Panc1 (cell line): ENCODE measurements around the gene PRXL2A. TPM values are rescaled to one million over a fixed set of nuclear protein-coding genes. Genes with fewer than 3 reads are reported as not detected.
"Not testable (repeated sequence)": the region's sequence is repeated elsewhere in the genome, so short reads cannot be mapped to it uniquely, and the experiment has no call there.

Experiments used
- ATAC-seq: fragments of 200-7000 bp; cut with Tn5 transposase; 2 replicates; pipeline ENCODE4 v1.9.1; 2020; ENCODE audit warnings: mild to moderate bottlenecking, moderate library complexity
- Bru-seq: library from RNA; stranded (reverse); fragments of 400-500 nt; gene quantifications from one replicate; lab custom pipeline; 2021; lab: Mats Ljungman, UMichigan
- BruChase-seq, 2 experiments: library from RNA; stranded (reverse); fragments of 400-500 nt; gene quantifications; one replicate each; lab custom pipeline; 2021; lab: Mats Ljungman, UMichigan
- BruUV-seq: library from RNA; stranded (reverse); fragments of 400-500 nt; replicated peaks from 2 replicates; lab custom pipeline; 2021; lab: Mats Ljungman, UMichigan
- CTCF ChIA-PET: fragments of 300-600 bp; sonication (Branson Sonifier 250); formaldehyde crosslinking; loops from one replicate; lab custom pipeline; 2022; ENCODE audit warnings: antibody characterized with exemption; lab: Charles Lee
- POLR2A ChIA-PET: fragments of 300-600 bp; sonication (Branson Sonifier 250); formaldehyde crosslinking; loops from one replicate; lab custom pipeline; 2022; ENCODE audit warnings: antibody characterized with exemption; lab: Charles Lee
- DNase-seq: peaks from one replicate; pipeline ENCODE4 v3.0.0-alpha.2; 2010; ENCODE audit warnings: low read depth, low spot score
- H3K27ac ChIP-seq: 2 replicates; pipeline ENCODE4 v1.5.1; 2011; ENCODE audit warnings: mild to moderate bottlenecking, low read length, inconsistent platforms
- H3K27me3 ChIP-seq: fragments of 200-500 bp; sonication (Bioruptor generic); 2 replicates; pipeline ENCODE4 v1.6.0; 2014; ENCODE audit warnings: low read length, inconsistent platforms; ENCODE audit not compliant: control insufficient read depth, insufficient read depth
- H3K36me3 ChIP-seq: fragments of 200-500 bp; sonication (Bioruptor generic); 2 replicates; pipeline ENCODE4 v1.5.1; 2014; ENCODE audit warnings: inconsistent platforms, mild to moderate bottlenecking, low read length, moderate library complexity; ENCODE audit not compliant: control insufficient read depth, insufficient read depth
- H3K4me1 ChIP-seq: 2 replicates; pipeline ENCODE4 v1.5.1; 2011; ENCODE audit warnings: inconsistent platforms, mild to moderate bottlenecking, low read length, moderate library complexity; ENCODE audit not compliant: control insufficient read depth, insufficient read depth
- H3K4me3 ChIP-seq, 2 experiments: 2 replicates each; pipeline ENCODE4 v1.5.1; 2011 to 2012; ENCODE audit warnings: low read depth in 2 of 2, low read length in 2 of 2, mild to moderate bottlenecking in 2 of 2, inconsistent platforms in 1 of 2, moderate library complexity in 1 of 2
- H3K9me3 ChIP-seq: fragments of 200-500 bp; sonication (Bioruptor generic); 2 replicates; pipeline ENCODE4 v1.5.1; 2014; ENCODE audit warnings: low read depth, mild to moderate bottlenecking, inconsistent platforms, low read length, moderate library complexity; ENCODE audit not compliant: control insufficient read depth, insufficient read depth
- POLR2AphosphoS5 ChIP-seq: IDR thresholded peaks from 2 replicates; pipeline ENCODE4 v1.6.1; 2012; ENCODE audit warnings: mild to moderate bottlenecking, low read depth, low read length, moderate library complexity
- SIN3A ChIP-seq: IDR thresholded peaks from 2 replicates; pipeline ENCODE4 v1.6.1; 2012; ENCODE audit warnings: low read depth, mild to moderate bottlenecking, low read length, moderate library complexity, borderline replicate concordance; ENCODE audit not compliant: insufficient read depth
- TCF7L2 ChIP-seq: IDR thresholded peaks from 2 replicates; pipeline ENCODE4 v1.6.1; 2011; ENCODE audit warnings: mild to moderate bottlenecking, low read depth, low read length, inconsistent platforms
- in situ Hi-C: cut with HindIII; loops from 2 replicates; pipeline ENCODE4 v1.10.0; 2016; ENCODE audit warnings: low sequenced_read_pairs, low pct_unique_long_range_greater_than_20kb
- intact Hi-C: fragments of 100-400 bp; cut with micrococcal nuclease; formaldehyde crosslinking; loops from one replicate; pipeline ENCODE4 v1.10.0; 2022; ENCODE audit not compliant: unreplicated experiment
- long read RNA-seq: library from polyadenylated mRNA; unstranded; transcript quantifications from one replicate; pipeline ENCODE4 v2.0.0, GENCODE V29; 2021; ENCODE audit not compliant: unreplicated experiment
- polyA plus RNA-seq: library from polyadenylated mRNA; unstranded; fragments of >200 nt; gene quantifications from one replicate; pipeline ENCODE4 v1.2.1, GENCODE V29; 2012; ENCODE audit warnings: missing spikeins; ENCODE audit not compliant: insufficient read length
- total RNA-seq: library from RNA; stranded (reverse); gene quantifications from one replicate; pipeline ENCODE4 v1.2.1, GENCODE V29; 2021; ENCODE audit not compliant: unreplicated experiment
- TF ChIP-seq, protein P1 (sequence below), 2 experiments: IDR thresholded peaks; 2 replicates each; pipeline ENCODE4 v1.6.1; 2011 to 2012; ENCODE audit warnings: low read depth in 2 of 2, control low read depth in 1 of 2, low read length in 1 of 2, mild to moderate bottlenecking in 1 of 2, moderate library complexity in 1 of 2; ENCODE audit not compliant: insufficient read depth in 1 of 2
- TF ChIP-seq, protein P2 (sequence below): fragments of 450-650 bp; IDR thresholded peaks from 2 replicates; pipeline ENCODE4 v1.5.1; 2017; ENCODE audit warnings: mild to moderate bottlenecking

Gene PRXL2A
- 89.0 TPM for total RNA-seq
- polyA plus RNA-seq = 57.3 TPM
- Bru-seq, nascent RNA = percentile 79 among the genes with signal in this experiment
- BruChase-seq, experiment 1, labeled RNA remaining after a 2-hour chase = percentile 88 among the genes with signal in this experiment
- BruChase-seq, experiment 2, labeled RNA remaining after a 6-hour chase = percentile 90 among the genes with signal in this experiment
- long read RNA-seq, full-length matches to known transcripts = 114 of 141 reads
- long read RNA-seq, partial matches to known transcripts = 24 of 141 reads
- long read RNA-seq, other reads (novel, unspliced or antisense) = 3 of 141 reads

DNA sequence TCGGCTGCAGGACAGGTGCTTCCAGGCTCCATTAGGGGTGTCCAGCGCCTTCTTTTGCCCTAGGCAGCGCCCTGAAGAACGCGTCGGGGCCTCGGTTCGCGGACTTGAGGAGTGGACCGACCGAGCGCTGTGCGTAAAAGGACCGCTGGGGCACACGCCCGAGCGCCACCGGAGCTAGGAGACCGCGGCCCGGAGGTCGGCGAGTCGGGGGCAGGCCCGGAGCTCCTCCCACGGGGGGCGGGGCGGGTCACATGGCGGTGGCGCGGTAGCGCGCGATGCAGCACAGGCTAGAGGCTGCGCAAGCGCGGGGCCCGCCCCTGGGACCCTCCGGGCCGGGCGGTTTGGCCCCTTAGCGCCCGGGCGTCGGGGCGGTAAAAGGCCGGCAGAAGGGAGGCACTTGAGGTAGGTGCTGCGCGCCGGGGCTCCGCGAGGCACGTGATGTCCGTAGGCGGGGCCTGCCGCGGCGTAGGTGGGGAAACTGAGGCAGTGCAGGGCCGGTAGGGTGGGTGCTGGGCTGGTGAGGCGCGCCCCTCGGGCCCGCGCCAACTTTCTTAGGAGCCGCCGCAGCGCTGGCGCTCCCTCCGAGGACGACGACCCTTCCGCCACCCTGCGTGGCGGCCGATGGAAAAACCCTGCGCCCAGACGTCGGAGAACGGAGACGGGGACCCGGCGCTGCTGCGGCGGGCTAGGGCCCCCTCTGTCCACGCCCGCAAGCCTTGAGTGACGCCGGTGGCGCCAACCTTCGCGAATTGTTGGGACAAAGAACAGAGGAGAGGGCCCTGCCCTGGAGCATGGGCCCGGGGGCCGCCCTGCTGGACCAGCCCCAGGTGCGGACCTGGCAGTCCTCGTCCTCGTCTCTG is at the start of gene PRXL2A:
Gene PRXL2A, plus strand, starts transcription at position 310 of the 860 bp plus-strand sequence. CDS start 11,917 bp downstream, outside the sequence.
- Histone ChIP-seq H3K4me1 (peaks cover 10% of the 10 kb centered on the region; the same call in 1 of the 2 replicates), H3K36me3 (no peaks in the 10 kb centered on the region), H3K9me3 (no peaks in the 10 kb centered on the region), H3K27ac (peak within 1 kb of the TSS; percentile 45), H3K27me3 (no peaks in the 10 kb centered on the region), H3K4me3 (peak within 1 kb of the TSS; percentile 68 to 80)
- DNase-seq (no peak), ATAC-seq (peak; percentile 98)
- in situ Hi-C loops = no loop called here
- intact Hi-C loops = no loop called here
- POLR2A ChIA-PET = interaction anchor here (0.6 to 0.7 kb wide), 2 partner anchors 14 to 1049 kb away, joined by 3 to 4 read pairs; no protein-coding TSS in a partner anchor
- CTCF ChIA-PET = interaction anchor here (0.6 kb wide), 1 partner anchor 30 kb away, joined by 3 read pairs; no protein-coding TSS in a partner anchor
- BruUV-seq = no TSS peak
- TF ChIP-seq POLR2AphosphoS5 (no peak), SIN3A (0 out of 2 replicates have a peak, but pooled peaks have one; percentile 72), TCF7L2 (no peak)
- TF ChIP-seq, protein P1, sequence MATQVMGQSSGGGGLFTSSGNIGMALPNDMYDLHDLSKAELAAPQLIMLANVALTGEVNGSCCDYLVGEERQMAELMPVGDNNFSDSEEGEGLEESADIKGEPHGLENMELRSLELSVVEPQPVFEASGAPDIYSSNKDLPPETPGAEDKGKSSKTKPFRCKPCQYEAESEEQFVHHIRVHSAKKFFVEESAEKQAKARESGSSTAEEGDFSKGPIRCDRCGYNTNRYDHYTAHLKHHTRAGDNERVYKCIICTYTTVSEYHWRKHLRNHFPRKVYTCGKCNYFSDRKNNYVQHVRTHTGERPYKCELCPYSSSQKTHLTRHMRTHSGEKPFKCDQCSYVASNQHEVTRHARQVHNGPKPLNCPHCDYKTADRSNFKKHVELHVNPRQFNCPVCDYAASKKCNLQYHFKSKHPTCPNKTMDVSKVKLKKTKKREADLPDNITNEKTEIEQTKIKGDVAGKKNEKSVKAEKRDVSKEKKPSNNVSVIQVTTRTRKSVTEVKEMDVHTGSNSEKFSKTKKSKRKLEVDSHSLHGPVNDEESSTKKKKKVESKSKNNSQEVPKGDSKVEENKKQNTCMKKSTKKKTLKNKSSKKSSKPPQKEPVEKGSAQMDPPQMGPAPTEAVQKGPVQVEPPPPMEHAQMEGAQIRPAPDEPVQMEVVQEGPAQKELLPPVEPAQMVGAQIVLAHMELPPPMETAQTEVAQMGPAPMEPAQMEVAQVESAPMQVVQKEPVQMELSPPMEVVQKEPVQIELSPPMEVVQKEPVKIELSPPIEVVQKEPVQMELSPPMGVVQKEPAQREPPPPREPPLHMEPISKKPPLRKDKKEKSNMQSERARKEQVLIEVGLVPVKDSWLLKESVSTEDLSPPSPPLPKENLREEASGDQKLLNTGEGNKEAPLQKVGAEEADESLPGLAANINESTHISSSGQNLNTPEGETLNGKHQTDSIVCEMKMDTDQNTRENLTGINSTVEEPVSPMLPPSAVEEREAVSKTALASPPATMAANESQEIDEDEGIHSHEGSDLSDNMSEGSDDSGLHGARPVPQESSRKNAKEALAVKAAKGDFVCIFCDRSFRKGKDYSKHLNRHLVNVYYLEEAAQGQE (IDR thresholded peaks at IDR 0.05; ENCODE audit: insufficient read depth in 1 of 2, low read depth in 2 of 2, low read length in 1 of 2) = 0 out of 4 replicates have a peak, but pooled peaks of 1 of the 2 experiments have one; percentile 7
- TF ChIP-seq, protein P2, sequence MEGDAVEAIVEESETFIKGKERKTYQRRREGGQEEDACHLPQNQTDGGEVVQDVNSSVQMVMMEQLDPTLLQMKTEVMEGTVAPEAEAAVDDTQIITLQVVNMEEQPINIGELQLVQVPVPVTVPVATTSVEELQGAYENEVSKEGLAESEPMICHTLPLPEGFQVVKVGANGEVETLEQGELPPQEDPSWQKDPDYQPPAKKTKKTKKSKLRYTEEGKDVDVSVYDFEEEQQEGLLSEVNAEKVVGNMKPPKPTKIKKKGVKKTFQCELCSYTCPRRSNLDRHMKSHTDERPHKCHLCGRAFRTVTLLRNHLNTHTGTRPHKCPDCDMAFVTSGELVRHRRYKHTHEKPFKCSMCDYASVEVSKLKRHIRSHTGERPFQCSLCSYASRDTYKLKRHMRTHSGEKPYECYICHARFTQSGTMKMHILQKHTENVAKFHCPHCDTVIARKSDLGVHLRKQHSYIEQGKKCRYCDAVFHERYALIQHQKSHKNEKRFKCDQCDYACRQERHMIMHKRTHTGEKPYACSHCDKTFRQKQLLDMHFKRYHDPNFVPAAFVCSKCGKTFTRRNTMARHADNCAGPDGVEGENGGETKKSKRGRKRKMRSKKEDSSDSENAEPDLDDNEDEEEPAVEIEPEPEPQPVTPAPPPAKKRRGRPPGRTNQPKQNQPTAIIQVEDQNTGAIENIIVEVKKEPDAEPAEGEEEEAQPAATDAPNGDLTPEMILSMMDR = no peak

DNA sequence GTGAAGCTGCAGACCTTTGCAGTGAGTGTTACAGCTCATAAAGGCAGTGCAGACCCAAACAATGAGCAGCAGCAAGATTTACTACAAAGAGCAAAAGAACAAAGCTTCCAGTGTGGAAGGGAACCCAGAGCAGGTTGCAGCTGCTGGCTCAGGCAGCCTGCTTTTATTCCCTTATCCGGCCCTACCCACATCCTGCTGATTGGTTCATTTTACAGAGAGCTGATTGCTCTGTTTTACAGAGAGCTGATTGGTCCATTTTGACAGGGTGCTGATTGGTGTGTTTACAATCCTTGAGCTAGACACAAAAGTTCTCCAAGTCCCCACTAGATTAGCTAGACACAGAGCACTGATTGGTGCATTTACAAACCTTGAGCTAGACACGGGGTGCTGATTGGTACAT is 49.4 kb upstream of the PRXL2A start:
- H3K27ac ChIP-seq, DNase-seq, H3K9me3 ChIP-seq, in situ Hi-C loops, CTCF ChIA-PET, BruUV-seq, ATAC-seq, POLR2A ChIA-PET, H3K4me3 ChIP-seq, H3K36me3 ChIP-seq, intact Hi-C loops, H3K4me1 ChIP-seq: not testable (repeated sequence)
- H3K27me3 ChIP-seq = peaks cover 15% of the 10 kb centered on the region
